HepG2 (cell line): ENCODE data around the gene BMF. TPM values are rescaled to one million over a fixed set of nuclear protein-coding genes. Genes with fewer than 3 reads are reported as not detected.
A peak's percentile ranks its signal among the peaks of the same experiment; 100 is the strongest.

Experiments used
- ATAC-seq: fragments of 200-7000 bp; cut with Tn5 transposase; 3 replicates; pipeline ENCODE4 v1.9.1; 2020; ENCODE audit warnings: mild to moderate bottlenecking, moderate library complexity
- BruUV-seq: library from RNA; stranded (reverse); fragments of 400-500 nt; replicated peaks from 2 replicates; lab custom pipeline; 2021; lab: Mats Ljungman, UMichigan
- CTCF ChIA-PET: fragments of 300-600 bp; formaldehyde crosslinking; extraction: SDS; loops from one replicate; lab custom pipeline; 2021; ENCODE audit warnings: low total read pairs, inconsistent platforms, low intra/inter-chr PET ratio; lab: Yijun Ruan, JAX
- POLR2A ChIA-PET: fragments of 350-600 bp; sonication (Branson Sonifier 250); formaldehyde crosslinking; loops from one replicate; lab custom pipeline; 2020; ENCODE audit warnings: antibody characterized with exemption, inconsistent platforms; lab: Yijun Ruan, JAX
- DNase-seq: peaks from one replicate; pipeline ENCODE4 v3.0.0-alpha.2; 2015; ENCODE audit warnings: low spot score
- FAIRE-seq: peaks from 3 replicates; lab custom pipeline; 2011; peaks lifted over from hg19 to GRCh38; lab: Jason Lieb, UNC
- H2AFZ ChIP-seq: one replicate; pipeline ENCODE4 v1.6.1; 2011; ENCODE audit warnings: low read length, inconsistent platforms
- H3K27ac ChIP-seq: fragments of 300-600 bp; 3 replicates; pipeline ENCODE4 v1.8.0; 2011; ENCODE audit warnings: mixed run types, mild to moderate bottlenecking, mixed read lengths, low read length, inconsistent platforms; ENCODE audit not compliant: insufficient read depth; ENCODE audit errors: extremely low read length
- H3K27me3 ChIP-seq, 2 experiments: fragments of 200-600 bp in 1 of 2; 2 replicates in 1 of 2; 3 replicates in 1 of 2; pipeline versions ENCODE4 v1.6.0 to v1.8.0; 2011; ENCODE audit warnings: low read length in 2 of 2, mild to moderate bottlenecking in 2 of 2, moderate library complexity in 2 of 2, inconsistent platforms in 1 of 2; ENCODE audit not compliant: insufficient read depth in 2 of 2, control insufficient read depth in 1 of 2
- H3K36me3 ChIP-seq, 2 experiments: fragments of 200-600 bp in 1 of 2; replicated peaks in 1 of 2; 2 replicates in 1 of 2; 3 replicates in 1 of 2; pipeline versions ENCODE4 v1.5.1 to v1.8.0; 2011; ENCODE audit warnings: low read length in 2 of 2, inconsistent platforms in 1 of 2; ENCODE audit not compliant: insufficient read depth in 2 of 2, control insufficient read depth in 1 of 2
- H3K4me1 ChIP-seq: 2 replicates; pipeline ENCODE4 v1.5.1; 2012; ENCODE audit warnings: low read length, inconsistent platforms; ENCODE audit not compliant: insufficient read depth
- H3K4me2 ChIP-seq: 2 replicates; pipeline ENCODE4 v1.6.0; 2011; ENCODE audit warnings: low read depth, low read length, inconsistent platforms
- H3K4me3 ChIP-seq, 3 experiments: fragments of 200-600 bp in 1 of 3; sonication (generic), shearing (Covaris generic) in 1 of 3; replicated peaks in 1 of 3; 2 replicates each; pipeline ENCODE4 v1.5.1; 2011 to 2016; ENCODE audit warnings: low read length in 3 of 3, inconsistent platforms in 2 of 3, low read depth in 2 of 3, mild to moderate bottlenecking in 2 of 3, control low read depth in 1 of 3, mixed read lengths in 1 of 3; ENCODE audit not compliant: insufficient read depth in 1 of 3
- H3K79me2 ChIP-seq: one replicate; pipeline ENCODE4 v1.6.1; 2011; ENCODE audit warnings: low read length, inconsistent platforms; ENCODE audit not compliant: insufficient read depth
- H3K9ac ChIP-seq: 2 replicates; pipeline ENCODE4 v1.6.0; 2011; ENCODE audit warnings: mild to moderate bottlenecking, low read depth, low read length, inconsistent platforms; ENCODE audit not compliant: insufficient read depth
- H3K9me3 ChIP-seq: 2 replicates; pipeline ENCODE4 v1.5.1; 2012; ENCODE audit warnings: mild to moderate bottlenecking, low read length
- H4K20me1 ChIP-seq: 2 replicates; pipeline ENCODE4 v1.6.0; 2011; ENCODE audit warnings: inconsistent platforms, mild to moderate bottlenecking, low read length, moderate library complexity; ENCODE audit not compliant: insufficient read depth
- ASH2L ChIP-seq: fragments of 300-600, 200-600 bp; sonication (generic); IDR thresholded peaks from 2 replicates; pipeline ENCODE4 v1.7.0; 2017; ENCODE audit warnings: low read depth, mild to moderate bottlenecking, moderate library complexity, mixed read lengths, low read length; ENCODE audit not compliant: insufficient read length
- DNMT3B ChIP-seq: conservative IDR thresholded peaks from 2 replicates; pipeline ENCODE4 v1.6.1; 2016; ENCODE audit warnings: missing biosample characterization, control low read depth
- FOXA3 ChIP-seq: IDR thresholded peaks from 2 replicates; pipeline ENCODE4 v1.6.1; 2016; ENCODE audit warnings: missing genetic modification reagents, missing compliant biosample characterization
- HOXA3 ChIP-seq: sonication (generic); formaldehyde crosslinking; IDR thresholded peaks from 2 replicates; pipeline ENCODE4 v1.5.0; 2020; ENCODE audit warnings: missing genetic modification reagents
- KDM5B ChIP-seq: sonication (generic); formaldehyde crosslinking; IDR thresholded peaks from 2 replicates; pipeline ENCODE4 v1.4.0; 2020; ENCODE audit warnings: missing genetic modification reagents, mild to moderate bottlenecking, borderline replicate concordance
- MTF1 ChIP-seq: sonication (generic); formaldehyde crosslinking; IDR thresholded peaks from 2 replicates; pipeline ENCODE4 v1.5.0; 2020; ENCODE audit warnings: missing genetic modification reagents
- SAFB2 ChIP-seq: sonication (generic); formaldehyde crosslinking; IDR thresholded peaks from 2 replicates; pipeline ENCODE4 v1.5.1; 2020; ENCODE audit warnings: missing genetic modification reagents, low read depth, mild to moderate bottlenecking, borderline replicate concordance
- TP53 ChIP-seq: sonication (generic); formaldehyde crosslinking; conservative IDR thresholded peaks from 2 replicates; pipeline ENCODE4 v1.4.0; 2020; ENCODE audit warnings: missing genetic modification reagents
- ZNF891 ChIP-seq: sonication (generic); formaldehyde crosslinking; IDR thresholded peaks from 2 replicates; pipeline ENCODE4 v1.5.0; 2020; ENCODE audit warnings: mild to moderate bottlenecking, missing genetic modification reagents
- WGBS: methylation state at CpG from one replicate; pipeline ENCODE4 v1.1.6; 2017; ENCODE audit warnings: low lambda C conversion rate; 5-methylcytosine and 5-hydroxymethylcytosine counted together
- in situ Hi-C: cut with HindIII; loops from 2 replicates; pipeline ENCODE4 v1.10.0; 2017; ENCODE audit warnings: low pct_unique_long_range_greater_than_20kb; ENCODE audit not compliant: extremely low pct_ligation_motif_present
- intact Hi-C: fragments of 100-400 bp; cut with micrococcal nuclease; formaldehyde crosslinking; loops from one replicate; pipeline ENCODE4 v1.10.0; 2022; ENCODE audit not compliant: unreplicated experiment
- polyA plus RNA-seq, 8 experiments: library from polyadenylated mRNA; depleted of rRNA in 3 of 8; stranded (reverse) in 7 of 8; unstranded in 1 of 8; fragments of >200 nt; fragmentation: Illumina TruSeq in 4 of 8; extraction: Trizol in 4 of 8; gene quantifications; 2 replicates each; pipeline versions ENCODE4 v1.2.1 to v1.2.3, GENCODE V29; 2011 to 2016; ENCODE audit warnings: low read depth in 4 of 8, missing spikeins in 1 of 8, mixed read lengths in 1 of 8; ENCODE audit not compliant: insufficient read depth in 1 of 8
- total RNA-seq, 5 experiments: library from RNA; depleted of rRNA; stranded (reverse); fragments of >200 nt; fragmentation: Illumina TruSeq; extraction: Trizol; gene quantifications; 2 replicates each; pipeline ENCODE4 v1.2.3, GENCODE V29; 2016; ENCODE audit warnings: low read depth in 1 of 5
- TF ChIP-seq, protein P1 (sequence below): IDR thresholded peaks from 2 replicates; pipeline ENCODE4 v1.6.1; 2016; ENCODE audit warnings: mild to moderate bottlenecking
- TF ChIP-seq, protein P2 (sequence below): IDR thresholded peaks from 2 replicates; pipeline ENCODE4 v1.6.1; 2016

BMF gene
- total and polyA plus RNA-seq, 2 of the 13 experiments (the other 11 are each of a cell fraction or from before 2014, with no cell fraction given): 8.7 to 15.9 TPM

GRCh38 chr15:40040293-40040635 lies 68.4 kb downstream of the BMF start (continued):
- no peak for TF ChIP-seq SAFB2 (CRISPR knock-in tag)
- TF ChIP-seq TP53 (CRISPR knock-in tag): no peak

DNA sequence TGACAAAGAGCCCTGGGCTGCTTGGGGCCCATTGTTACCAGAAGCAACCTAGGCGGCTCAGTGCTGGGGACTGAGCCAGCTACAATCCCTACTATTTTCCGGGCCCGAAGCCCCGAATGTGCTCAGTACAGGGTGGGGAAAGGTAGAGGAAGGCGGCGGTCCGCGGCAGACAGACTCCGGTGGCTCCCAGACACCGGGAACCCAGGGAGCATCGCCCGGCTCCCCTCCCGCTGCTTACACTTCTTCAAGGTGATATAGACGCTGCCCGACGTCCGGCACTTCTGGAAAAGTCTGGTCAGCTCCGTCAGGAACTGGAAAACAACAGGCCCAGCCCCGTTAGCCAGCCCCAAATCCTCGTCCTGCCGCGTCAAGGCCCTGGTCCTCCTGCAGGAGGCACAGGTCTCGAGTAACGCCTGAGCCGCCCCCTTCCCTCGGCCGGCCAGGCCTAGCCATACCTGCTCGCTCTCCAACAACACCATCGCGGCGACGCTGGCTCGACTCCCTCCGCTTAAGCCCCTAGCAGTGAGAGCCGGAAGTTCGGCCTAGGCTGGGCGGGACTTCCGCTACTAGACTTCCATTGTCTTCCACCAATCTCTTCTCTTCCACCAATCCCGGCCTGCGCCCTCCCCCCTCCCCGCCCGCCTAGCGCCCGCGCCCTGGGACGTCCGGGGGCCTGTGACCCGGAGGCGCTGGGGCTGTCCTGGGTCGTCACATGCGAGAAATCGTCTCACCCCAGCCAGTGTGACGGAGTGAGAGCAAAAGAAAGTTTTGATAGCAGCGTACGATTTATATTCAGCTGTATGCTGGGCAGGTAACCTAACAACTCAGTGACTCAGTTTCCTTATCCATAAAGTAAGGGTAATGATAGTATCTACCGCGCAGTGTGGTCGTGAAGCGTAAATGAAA lies 69.8 kb downstream of the BMF start, which contains the start of gene SRP14:
Gene SRP14, minus strand, starts transcription at position 544 of the 906 bp plus-strand sequence. Its CDS starts 65 bp downstream, at position 479.
- WGBS: under 1% methylated on average over 43 of the region's 59 CpGs
- H4K20me1 ChIP-seq: peaks cover 7% of the 10 kb centered on the region
- peak within 1 kb of the TSS; percentile 86 for H3K27ac ChIP-seq
- peaks cover 21% of the 10 kb centered on the region for H3K79me2 ChIP-seq
- H3K4me2 ChIP-seq: peak within 1 kb of the TSS; percentile 86
- in situ Hi-C loops: no loop called here
- peak within 1 kb of the TSS; percentile 97 for H3K9ac ChIP-seq
- no peaks in the 10 kb centered on the region; a peak in 2 of 5 replicates for H3K27me3 ChIP-seq
- FAIRE-seq: no peak
- ChIA-PET POLR2A (interaction anchor here (0.6 to 4.6 kb wide), 13 partner anchors 8 to 105 kb away, joined by 3 to 60 read pairs (median 8); partner anchors contain the start of genes BMF and EIF2AK4), CTCF (interaction anchor here (1.1 kb wide), 1 partner anchor 236 kb away, joined by 3 read pairs; no protein-coding TSS in a partner anchor)
- no peaks in the 10 kb centered on the region for H3K9me3 ChIP-seq
- BruUV-seq: no TSS peak
- DNase-seq: peak; percentile 91
- peak; percentile 93 for ATAC-seq
- intact Hi-C loops: loop anchor here (5.0 kb wide), 1 partner anchor 37 kb away; no protein-coding TSS in a partner anchor
- peak within 1 kb of the TSS; percentile 72 to 96 (median 76) for H3K4me3 ChIP-seq
- peaks cover 5 to 26% of the 10 kb centered on the region in 2 experiments for H3K36me3 ChIP-seq
- H3K4me1 ChIP-seq: peaks cover 34% of the 10 kb centered on the region
- peak within 1 kb of the TSS; percentile 42 for H2AFZ ChIP-seq
- peak; percentile 82 for TF ChIP-seq ASH2L
- peak; percentile 42; the same call in 1 of the 2 replicates for TF ChIP-seq KDM5B
- TF ChIP-seq, protein P1, sequence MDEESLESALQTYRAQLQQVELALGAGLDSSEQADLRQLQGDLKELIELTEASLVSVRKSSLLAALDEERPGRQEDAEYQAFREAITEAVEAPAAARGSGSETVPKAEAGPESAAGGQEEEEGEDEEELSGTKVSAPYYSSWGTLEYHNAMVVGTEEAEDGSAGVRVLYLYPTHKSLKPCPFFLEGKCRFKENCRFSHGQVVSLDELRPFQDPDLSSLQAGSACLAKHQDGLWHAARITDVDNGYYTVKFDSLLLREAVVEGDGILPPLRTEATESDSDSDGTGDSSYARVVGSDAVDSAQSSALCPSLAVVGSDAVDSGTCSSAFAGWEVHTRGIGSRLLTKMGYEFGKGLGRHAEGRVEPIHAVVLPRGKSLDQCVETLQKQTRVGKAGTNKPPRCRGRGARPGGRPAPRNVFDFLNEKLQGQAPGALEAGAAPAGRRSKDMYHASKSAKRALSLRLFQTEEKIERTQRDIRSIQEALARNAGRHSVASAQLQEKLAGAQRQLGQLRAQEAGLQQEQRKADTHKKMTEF: peak; percentile 71; the same call in 1 of the 2 replicates
- TF ChIP-seq, protein P2, sequence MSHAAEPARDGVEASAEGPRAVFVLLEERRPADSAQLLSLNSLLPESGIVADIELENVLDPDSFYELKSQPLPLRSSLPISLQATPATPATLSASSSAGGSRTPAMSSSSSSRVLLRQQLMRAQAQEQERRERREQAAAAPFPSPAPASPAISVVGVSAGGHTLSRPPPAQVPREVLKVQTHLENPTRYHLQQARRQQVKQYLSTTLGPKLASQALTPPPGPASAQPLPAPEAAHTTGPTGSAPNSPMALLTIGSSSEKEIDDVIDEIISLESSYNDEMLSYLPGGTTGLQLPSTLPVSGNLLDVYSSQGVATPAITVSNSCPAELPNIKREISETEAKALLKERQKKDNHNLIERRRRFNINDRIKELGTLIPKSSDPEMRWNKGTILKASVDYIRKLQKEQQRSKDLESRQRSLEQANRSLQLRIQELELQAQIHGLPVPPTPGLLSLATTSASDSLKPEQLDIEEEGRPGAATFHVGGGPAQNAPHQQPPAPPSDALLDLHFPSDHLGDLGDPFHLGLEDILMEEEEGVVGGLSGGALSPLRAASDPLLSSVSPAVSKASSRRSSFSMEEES (CRISPR knock-in tag): 0 out of 2 replicates have a peak, but pooled peaks have one; percentile 16
- no peak for TF ChIP-seq MTF1 (CRISPR knock-in tag)
- TF ChIP-seq HOXA3 (CRISPR knock-in tag): peak; percentile 12; the same call in 1 of the 2 replicates
- 0 out of 2 replicates have a peak, but pooled peaks have one; percentile 58 for TF ChIP-seq DNMT3B
- 0 out of 2 replicates have a peak, but pooled peaks have one; percentile 44 for TF ChIP-seq FOXA3 (CRISPR knock-in tag)
- peak; percentile 68; the same call in 1 of the 2 replicates for TF ChIP-seq ZNF891 (CRISPR knock-in tag)
